ENCODE results near the gene EPAS1.

The EPAS1 gene

DNA sequence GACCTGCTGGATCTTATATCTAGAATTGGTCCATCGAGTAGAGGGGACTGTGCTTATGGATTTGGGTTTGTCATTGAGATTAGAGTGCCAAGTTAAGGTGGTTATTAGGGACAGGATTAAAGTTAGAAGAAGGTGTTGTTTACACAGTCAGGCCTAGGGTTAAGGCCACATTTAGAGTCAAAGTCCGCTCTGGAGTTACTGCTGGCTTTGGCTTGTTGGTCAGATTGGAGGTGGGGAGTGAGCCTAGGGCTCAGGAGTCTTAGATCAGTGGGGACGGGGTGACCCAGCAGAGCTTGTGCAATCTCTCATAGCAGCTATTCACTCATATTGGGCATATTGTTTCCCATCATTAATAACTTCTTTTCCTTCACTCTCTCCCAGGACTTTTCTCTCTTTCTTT, 13.5 kb upstream of the EPAS1 start:
- H3K27ac ChIP-seq: no peak overlapping the region

DNA sequence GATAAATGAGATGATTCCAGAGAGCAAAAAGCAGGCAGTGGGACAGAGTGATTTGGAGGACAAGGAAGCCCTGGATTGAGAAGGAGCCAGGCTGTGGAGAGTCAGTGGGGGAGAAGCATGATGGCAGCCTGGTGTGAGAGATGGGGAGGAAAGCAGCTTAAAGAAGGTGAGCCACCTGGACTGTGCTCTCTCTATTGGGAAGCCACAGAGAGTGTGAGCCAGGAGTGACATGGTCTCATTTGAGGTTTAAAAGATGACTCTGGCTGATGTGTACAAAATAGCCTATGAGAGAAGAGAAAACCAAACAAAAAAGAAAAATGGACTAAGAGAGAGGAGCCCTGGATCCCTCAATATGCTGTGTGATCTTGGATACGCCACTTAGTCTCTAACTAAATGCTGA, 12.9 kb upstream of the EPAS1 start:
- TF ChIP-seq, protein P1, sequence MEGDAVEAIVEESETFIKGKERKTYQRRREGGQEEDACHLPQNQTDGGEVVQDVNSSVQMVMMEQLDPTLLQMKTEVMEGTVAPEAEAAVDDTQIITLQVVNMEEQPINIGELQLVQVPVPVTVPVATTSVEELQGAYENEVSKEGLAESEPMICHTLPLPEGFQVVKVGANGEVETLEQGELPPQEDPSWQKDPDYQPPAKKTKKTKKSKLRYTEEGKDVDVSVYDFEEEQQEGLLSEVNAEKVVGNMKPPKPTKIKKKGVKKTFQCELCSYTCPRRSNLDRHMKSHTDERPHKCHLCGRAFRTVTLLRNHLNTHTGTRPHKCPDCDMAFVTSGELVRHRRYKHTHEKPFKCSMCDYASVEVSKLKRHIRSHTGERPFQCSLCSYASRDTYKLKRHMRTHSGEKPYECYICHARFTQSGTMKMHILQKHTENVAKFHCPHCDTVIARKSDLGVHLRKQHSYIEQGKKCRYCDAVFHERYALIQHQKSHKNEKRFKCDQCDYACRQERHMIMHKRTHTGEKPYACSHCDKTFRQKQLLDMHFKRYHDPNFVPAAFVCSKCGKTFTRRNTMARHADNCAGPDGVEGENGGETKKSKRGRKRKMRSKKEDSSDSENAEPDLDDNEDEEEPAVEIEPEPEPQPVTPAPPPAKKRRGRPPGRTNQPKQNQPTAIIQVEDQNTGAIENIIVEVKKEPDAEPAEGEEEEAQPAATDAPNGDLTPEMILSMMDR (conservative IDR thresholded peaks at IDR 0.05): no peak

More for the DNA sequence above, 13.5 kb upstream of the EPAS1 start:
- TF ChIP-seq, protein P1 (conservative IDR thresholded peaks at IDR 0.05): no peak

DNA sequence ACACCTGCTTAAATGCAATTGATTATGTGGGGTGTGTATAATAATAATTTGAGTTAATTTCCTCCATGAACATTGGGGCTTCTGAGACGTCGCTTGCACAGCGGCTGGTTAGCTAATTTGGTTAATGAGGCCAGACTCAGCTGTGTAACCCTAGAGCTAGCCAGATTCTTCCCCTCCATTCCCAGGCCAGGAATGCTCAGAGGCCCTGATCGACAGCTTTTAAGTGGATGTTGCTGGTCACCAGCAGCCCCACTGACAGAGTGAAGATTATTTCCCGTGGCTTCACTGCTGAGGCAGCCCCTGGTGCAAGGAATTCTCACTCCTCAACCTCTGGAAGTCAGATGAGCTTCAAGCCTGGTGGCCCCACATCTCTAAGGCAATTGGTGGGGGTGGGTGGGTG, 12.4 kb upstream of the EPAS1 start:
- TF ChIP-seq, protein P1 (conservative IDR thresholded peaks at IDR 0.05): no peak
- H3K27ac ChIP-seq: no peak overlapping the region

More for the DNA sequence above, 12.9 kb upstream of the EPAS1 start:
- H3K27ac ChIP-seq: no peak overlapping the region

DNA sequence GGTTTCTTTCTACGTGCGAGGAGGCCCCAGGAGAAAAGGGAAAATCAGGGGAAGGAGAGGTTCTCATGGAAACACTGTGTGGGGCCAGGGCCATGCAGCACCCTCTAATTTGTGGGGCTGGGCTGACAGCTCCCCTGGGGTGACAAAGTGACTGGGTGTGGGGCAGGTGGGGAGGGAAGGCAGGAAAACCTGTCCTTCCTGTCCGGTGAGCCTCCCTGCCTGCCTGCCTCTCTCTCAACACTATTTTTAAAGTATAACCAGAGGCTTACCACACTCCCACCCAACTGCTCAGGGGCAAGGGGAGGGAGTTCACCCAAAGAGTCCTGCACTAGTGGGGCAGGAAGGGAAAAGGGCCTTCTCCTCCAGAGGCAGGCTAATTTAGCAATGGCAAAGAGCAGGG, 10.5 kb upstream of the EPAS1 start:
- TF ChIP-seq, protein P1 (conservative IDR thresholded peaks at IDR 0.05): no peak
- no peak overlapping the region for H3K27ac ChIP-seq

DNA sequence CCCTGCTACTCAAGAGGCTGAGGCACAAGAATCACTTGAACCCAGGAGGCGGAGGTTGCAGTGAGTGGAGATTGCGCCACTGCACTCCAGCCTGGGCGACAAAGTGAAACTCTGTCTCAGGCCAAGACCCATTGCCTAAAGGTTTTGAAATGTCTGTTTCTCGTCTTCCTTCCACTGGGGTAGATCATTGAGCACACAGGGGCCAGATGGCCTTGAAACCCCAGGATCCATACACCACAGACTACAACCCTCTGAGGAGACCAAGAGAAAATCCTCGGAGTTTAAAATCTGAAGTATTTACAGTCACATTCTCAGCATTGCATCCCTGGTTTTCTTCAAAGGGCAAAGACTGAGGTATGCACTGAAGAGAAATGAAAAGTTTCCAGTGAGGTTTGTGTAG, 7.1 kb upstream of the EPAS1 start:
- TF ChIP-seq, protein P1 (conservative IDR thresholded peaks at IDR 0.05): no peak
- H3K27ac ChIP-seq: peak overlapping the region; percentile 52; the same call in 1 of the 2 replicates

DNA sequence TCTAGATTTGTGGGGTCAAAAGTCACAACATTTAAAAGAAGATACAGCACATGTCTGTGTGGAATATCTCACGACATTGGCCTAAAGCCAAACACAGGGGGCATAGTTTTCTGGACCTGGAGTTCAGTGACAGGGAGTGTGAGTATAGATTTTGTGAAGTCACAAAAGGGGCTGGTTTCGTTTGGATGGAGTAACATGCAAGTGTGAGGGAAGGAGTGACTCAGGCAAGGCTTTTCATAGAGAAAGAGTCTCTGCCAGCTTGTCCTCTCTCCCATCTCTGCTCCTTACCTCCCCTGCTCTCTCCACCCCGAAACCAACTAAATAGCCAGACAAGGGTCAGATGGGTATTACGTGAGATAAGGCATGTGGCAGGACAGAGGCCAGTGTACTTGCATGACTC, 3.7 kb upstream of the EPAS1 start:
- no peak overlapping the region for H3K27ac ChIP-seq
- TF ChIP-seq, protein P1 (conservative IDR thresholded peaks at IDR 0.05): no peak

DNA sequence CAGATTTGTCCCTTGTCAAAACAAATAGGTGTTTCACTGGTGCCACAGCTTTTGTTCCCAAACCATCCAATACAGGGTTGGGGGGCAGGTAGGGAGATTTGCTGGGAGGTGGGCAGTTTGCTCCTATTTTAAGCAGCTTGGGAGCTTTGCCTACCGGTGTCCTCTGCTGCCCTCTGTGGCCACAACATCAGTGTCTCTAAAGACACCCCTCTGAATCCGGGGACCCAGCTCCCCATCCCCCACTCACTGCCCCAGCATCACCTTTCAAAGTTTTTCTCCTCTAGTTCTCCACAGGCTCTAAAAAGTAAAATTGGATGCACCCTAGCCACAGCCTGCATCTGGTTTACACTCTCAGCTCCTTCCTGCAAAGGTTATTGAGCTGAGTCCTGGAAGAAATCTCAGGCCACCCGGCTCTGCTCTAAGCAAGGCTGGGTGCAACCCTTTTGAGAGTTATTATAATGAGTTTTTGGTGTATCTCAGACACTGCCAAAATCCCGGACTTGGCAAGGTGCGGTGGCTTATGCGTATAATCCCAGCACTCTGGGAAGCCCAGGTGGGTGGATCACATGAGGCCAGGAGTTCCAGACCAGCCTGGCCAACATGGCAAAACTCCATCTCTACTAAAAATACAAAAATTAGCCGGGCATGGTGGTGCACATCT, 2.9 kb upstream of the EPAS1 start:
- TF ChIP-seq, protein P1 (conservative IDR thresholded peaks at IDR 0.05): peak; percentile 62
- no peak overlapping the region for H3K27ac ChIP-seq

Measured in VCaP (cell line).